ENCODE data around the gene PTPRG.

The PTPRG gene

GRCh38 chr3:62318365-62318751 is 757.0 kb downstream of the PTPRG start:
- DNase-seq (ENCODE audit: extremely low read depth, low read depth), result no peak
- TF ChIP-seq CTCF (IDR thresholded peaks at IDR 0.05; ENCODE audit: low read depth, low read length), result no peak

- peak; percentile 46 for DNase-seq (ENCODE audit: extremely low read depth, low read depth)
- TF ChIP-seq CTCF (IDR thresholded peaks at IDR 0.05; ENCODE audit: low read depth, low read length), result no peak
Observed at GRCh38 chr3:62318752-62319569, 757.6 kb downstream of the PTPRG start.

DNA sequence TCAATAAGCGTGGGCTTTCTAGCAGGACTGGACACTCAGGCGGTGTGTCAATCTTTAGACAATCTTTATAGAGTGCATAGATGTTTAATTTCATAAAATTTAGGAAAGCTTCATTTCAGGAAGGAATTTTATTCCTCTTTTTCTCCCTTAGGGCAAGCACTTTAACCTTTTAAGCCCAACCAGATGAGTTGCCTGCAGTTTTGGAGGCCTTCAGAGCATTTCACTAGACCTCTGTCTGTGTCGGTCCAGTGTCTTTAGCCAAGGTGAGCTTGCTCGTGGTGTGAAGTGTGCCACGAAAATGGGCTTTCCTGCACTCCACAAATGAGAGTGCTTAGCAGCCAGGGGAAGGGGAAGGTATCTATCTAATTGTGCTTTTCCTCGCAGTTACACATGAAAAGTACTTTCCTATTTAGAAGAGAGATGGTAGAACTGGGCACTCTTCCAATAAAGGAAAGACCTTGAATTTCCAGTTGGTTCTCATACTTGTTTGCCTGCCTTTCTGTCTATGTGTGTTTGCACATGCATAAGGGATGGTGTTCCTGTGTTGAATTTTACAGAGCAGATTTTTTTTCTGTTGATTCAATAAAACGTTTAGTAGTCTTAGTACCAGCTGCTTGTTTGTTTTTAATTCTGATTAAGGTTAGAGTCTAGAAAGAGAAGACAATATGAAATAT is 758.3 kb downstream of the PTPRG start:
- TF ChIP-seq CTCF (IDR thresholded peaks at IDR 0.05; ENCODE audit: low read depth, low read length), result no peak
- no peak for DNase-seq (ENCODE audit: extremely low read depth, low read depth)

- no peak for TF ChIP-seq CTCF (IDR thresholded peaks at IDR 0.05; ENCODE audit: low read depth, low read length)
- no peak for DNase-seq (ENCODE audit: extremely low read depth, low read depth)
Observed at GRCh38 chr3:62323241-62323640, 761.9 kb downstream of the PTPRG start.

DNA sequence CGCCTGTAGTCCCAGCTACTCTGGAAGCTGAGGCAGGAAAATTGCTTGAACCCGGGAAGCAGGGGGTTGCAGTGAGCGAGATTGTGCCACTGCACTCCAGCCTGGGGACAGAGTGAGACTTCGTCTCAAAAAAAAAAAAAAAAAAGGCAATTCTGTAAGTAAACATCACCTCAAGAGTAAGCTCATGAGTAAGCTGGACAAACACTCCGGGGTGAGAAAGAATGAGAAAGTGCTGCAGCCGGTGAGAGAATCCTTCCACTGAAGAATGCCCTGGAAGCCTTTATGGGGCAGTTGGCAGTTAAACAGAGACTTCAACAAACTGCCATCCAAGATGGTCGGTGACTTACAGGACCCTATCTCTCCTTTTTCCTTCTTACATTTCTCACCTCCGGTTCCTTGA is 764.5 kb downstream of the PTPRG start:
- TF ChIP-seq CTCF (IDR thresholded peaks at IDR 0.05; ENCODE audit: low read depth, low read length), result no peak

DNA sequence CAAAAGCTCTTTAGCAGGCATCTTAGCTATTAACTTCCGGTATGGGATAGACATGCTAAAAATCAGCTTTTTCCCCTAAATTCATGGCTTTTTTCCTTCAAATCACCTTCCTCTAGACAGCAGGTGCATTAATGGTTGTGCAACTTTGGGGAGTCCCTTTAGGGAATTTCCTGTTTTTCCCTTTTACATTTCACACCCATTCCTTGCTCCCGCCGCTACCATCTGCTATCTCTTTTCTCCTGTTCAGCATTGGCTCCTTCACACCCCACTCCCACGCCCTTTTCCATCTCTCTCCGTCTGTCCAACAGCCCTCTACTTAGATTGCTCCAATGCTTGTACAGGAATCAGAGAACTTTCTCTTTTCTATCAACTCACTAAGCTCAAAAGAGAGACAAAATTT is 768.6 kb downstream of the PTPRG start:
- TF ChIP-seq CTCF (IDR thresholded peaks at IDR 0.05; ENCODE audit: low read depth, low read length), result no peak
- no peak for DNase-seq (ENCODE audit: extremely low read depth, low read depth)

More for the DNA sequence above, 764.5 kb downstream of the PTPRG start:
- no peak for DNase-seq (ENCODE audit: extremely low read depth, low read depth)

DNA sequence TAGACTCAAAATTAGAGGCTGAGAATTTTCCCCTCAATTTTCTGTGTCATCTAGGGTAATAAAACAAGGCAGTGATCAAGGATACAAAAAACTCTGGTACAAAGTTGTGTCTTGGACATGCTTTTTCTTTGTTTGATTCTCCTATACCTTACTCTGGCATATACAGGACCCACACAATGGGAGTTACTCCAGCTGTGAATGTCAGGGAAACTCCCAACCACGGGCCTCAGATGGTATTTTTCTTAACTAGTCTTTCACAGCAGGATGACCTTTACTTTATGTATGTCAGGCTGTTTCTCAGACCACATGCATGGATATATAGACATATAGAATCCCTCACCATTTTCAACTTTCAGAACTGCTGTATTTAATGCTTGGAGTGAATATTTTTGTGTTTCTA is 770.6 kb downstream of the PTPRG start:
- no peak for DNase-seq (ENCODE audit: extremely low read depth, low read depth)
- no peak for TF ChIP-seq CTCF (IDR thresholded peaks at IDR 0.05; ENCODE audit: low read depth, low read length)
